Thyroid gland (tissue), 4 donors: ENCODE results near the gene EDEM3.

Source experiments
- POLR2A ChIP-seq, 2 donors: fragments of 450-650 bp; IDR thresholded peaks; one replicate each; pipeline ENCODE4 v1.6.1; 2017; ENCODE audit warnings: antibody characterized with exemption in 2 of 2, mild to moderate bottlenecking in 2 of 2, moderate library complexity in 1 of 2
- TF ChIP-seq, protein P1 (sequence below), 6 experiments: fragments of 200-600 bp in 3 of 6; fragments of 450-650 bp in 3 of 6; sonication (generic) in 3 of 6; IDR thresholded peaks; one replicate each; pipeline ENCODE4 v1.5.1; 2016 to 2019; ENCODE audit warnings: antibody characterized with exemption in 6 of 6, mild to moderate bottlenecking in 2 of 6, inconsistent platforms in 1 of 6, moderate library complexity in 1 of 6

- TF ChIP-seq, protein P1, sequence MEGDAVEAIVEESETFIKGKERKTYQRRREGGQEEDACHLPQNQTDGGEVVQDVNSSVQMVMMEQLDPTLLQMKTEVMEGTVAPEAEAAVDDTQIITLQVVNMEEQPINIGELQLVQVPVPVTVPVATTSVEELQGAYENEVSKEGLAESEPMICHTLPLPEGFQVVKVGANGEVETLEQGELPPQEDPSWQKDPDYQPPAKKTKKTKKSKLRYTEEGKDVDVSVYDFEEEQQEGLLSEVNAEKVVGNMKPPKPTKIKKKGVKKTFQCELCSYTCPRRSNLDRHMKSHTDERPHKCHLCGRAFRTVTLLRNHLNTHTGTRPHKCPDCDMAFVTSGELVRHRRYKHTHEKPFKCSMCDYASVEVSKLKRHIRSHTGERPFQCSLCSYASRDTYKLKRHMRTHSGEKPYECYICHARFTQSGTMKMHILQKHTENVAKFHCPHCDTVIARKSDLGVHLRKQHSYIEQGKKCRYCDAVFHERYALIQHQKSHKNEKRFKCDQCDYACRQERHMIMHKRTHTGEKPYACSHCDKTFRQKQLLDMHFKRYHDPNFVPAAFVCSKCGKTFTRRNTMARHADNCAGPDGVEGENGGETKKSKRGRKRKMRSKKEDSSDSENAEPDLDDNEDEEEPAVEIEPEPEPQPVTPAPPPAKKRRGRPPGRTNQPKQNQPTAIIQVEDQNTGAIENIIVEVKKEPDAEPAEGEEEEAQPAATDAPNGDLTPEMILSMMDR (IDR thresholded peaks at IDR 0.05): no peak
- TF ChIP-seq POLR2A (IDR thresholded peaks at IDR 0.05): no peak
These were observed 7.3 kb downstream of the EDEM3 start for GRCh38 chr1:184747089-184747955.
